Measurements from ENCODE around the gene M6PR.
"Not testable (repeated sequence)": the region's sequence is repeated elsewhere in the genome, so short reads cannot be mapped to it uniquely, and the experiment has no call there.

DNA sequence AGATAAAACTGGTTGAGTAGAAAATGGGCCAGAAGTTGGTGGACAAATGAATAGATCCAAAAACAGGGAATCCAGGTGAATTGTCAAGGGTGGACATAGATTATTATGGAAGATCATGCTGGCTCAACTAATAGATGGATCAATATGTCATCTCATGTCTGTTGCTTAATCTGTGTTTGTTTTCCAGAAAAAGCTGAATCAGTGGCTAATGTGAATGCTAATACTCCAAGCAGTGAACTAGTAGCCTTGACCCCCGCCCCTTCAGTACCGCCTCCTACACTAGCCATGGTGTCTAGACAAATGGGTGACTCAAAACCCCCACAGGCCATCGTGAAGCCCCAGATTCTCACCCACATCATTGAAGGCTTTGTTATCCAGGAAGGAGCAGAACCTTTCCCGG is 15.4 kb downstream of the M6PR start:
- TF ChIP-seq ZFP90 (CRISPR knock-in tag; IDR thresholded peaks at IDR 0.05; ENCODE audit: borderline replicate concordance); E2F5 (CRISPR knock-in tag; conservative IDR thresholded peaks at IDR 0.05); ETV6 (CRISPR knock-in tag; conservative IDR thresholded peaks at IDR 0.05); NR1H2 (CRISPR knock-in tag; IDR thresholded peaks at IDR 0.05; ENCODE audit: borderline replicate concordance, low read depth); SMC3 (IDR thresholded peaks at IDR 0.05; ENCODE audit: low read length); DPF2 (CRISPR knock-in tag; IDR thresholded peaks at IDR 0.05; ENCODE audit: borderline replicate concordance, low read depth): not testable (repeated sequence)
- TF ChIP-seq, protein P1, sequence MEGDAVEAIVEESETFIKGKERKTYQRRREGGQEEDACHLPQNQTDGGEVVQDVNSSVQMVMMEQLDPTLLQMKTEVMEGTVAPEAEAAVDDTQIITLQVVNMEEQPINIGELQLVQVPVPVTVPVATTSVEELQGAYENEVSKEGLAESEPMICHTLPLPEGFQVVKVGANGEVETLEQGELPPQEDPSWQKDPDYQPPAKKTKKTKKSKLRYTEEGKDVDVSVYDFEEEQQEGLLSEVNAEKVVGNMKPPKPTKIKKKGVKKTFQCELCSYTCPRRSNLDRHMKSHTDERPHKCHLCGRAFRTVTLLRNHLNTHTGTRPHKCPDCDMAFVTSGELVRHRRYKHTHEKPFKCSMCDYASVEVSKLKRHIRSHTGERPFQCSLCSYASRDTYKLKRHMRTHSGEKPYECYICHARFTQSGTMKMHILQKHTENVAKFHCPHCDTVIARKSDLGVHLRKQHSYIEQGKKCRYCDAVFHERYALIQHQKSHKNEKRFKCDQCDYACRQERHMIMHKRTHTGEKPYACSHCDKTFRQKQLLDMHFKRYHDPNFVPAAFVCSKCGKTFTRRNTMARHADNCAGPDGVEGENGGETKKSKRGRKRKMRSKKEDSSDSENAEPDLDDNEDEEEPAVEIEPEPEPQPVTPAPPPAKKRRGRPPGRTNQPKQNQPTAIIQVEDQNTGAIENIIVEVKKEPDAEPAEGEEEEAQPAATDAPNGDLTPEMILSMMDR (CRISPR knock-in tag; IDR thresholded peaks at IDR 0.05), result not testable (repeated sequence)

Data from HepG2 (cell line).